AG09319 (cell line): ENCODE data around the gene QPCTL.

Source experiments
- DNase-seq: peaks from one replicate; pipeline ENCODE4 v3.0.0-alpha.2; 2010; ENCODE audit warnings: low read depth; ENCODE audit errors: extremely low read depth
- TF ChIP-seq, protein P1 (sequence below): IDR thresholded peaks from 2 replicates; pipeline ENCODE4 v1.5.1; 2011; ENCODE audit warnings: low read depth, mild to moderate bottlenecking, inconsistent platforms, low read length, moderate library complexity

The QPCTL gene

DNA sequence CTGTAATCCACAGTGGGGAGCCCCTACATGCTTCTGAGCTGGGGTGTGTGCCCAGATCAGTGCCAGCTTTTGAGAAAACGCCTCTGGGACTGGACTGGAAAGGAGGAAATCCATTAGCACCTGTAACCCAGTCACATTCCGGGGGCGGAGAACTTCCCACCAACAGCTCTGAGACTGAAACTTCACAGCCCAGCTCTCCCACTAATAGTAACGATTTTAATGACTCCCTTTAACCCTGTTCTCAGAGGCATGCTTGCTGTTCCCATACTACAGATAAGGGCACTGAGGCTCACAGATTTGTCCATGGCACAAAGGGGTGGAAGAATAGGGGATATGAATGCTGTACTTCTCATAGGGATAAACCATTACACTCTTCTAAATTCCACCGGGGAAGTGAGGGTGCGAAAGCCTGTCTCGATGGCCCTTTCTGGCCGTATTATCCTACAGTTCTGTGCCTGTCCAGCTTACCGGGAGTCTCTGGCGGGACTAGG is 37.4 kb downstream of the QPCTL start:
- TF ChIP-seq, protein P1, sequence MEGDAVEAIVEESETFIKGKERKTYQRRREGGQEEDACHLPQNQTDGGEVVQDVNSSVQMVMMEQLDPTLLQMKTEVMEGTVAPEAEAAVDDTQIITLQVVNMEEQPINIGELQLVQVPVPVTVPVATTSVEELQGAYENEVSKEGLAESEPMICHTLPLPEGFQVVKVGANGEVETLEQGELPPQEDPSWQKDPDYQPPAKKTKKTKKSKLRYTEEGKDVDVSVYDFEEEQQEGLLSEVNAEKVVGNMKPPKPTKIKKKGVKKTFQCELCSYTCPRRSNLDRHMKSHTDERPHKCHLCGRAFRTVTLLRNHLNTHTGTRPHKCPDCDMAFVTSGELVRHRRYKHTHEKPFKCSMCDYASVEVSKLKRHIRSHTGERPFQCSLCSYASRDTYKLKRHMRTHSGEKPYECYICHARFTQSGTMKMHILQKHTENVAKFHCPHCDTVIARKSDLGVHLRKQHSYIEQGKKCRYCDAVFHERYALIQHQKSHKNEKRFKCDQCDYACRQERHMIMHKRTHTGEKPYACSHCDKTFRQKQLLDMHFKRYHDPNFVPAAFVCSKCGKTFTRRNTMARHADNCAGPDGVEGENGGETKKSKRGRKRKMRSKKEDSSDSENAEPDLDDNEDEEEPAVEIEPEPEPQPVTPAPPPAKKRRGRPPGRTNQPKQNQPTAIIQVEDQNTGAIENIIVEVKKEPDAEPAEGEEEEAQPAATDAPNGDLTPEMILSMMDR = no peak
- no peak for DNase-seq

DNA sequence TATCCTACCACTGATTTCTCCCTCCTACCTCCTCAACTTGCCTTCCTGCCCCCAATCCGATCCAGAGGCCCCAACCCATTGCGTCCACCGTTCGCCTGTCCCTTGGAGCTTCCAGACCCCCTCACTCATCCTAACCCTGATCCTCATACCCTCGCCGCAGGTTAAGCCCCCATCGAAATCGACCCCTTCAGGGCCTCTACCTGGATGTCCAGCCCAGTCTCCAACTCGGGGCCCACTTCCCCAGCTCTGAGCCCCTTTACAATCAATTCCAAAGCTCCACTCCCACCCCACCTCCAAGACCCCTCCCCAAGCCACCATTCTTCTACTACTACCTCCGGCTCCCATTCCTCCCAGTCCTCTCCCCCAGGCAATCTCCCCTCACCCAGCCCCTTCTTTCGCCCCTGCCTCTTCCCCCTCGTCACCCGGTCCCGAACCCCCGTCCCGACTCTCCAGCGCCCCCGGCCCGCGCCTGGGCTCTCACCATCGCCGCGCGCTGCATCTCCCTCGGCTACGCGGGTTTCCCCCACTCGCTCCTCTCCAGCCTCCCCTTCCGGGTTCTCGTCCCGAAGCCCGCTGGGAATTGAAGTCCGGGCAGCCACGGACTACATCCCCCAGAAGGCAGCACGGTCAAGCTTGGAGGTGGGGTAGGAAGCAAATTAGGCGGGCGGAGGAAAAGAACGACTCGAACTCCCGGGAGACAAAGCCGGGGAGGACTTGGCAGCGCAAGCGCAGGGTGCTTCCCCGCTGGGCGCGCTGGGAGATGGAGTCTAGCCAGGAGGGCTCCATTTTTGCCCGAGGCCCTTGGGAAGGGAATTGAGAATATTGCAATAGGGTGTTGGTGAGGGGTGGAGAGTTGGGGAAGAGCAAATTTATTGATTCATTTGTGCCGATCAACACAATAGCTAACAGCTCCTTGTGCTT is 38.2 kb downstream of the QPCTL start, which contains the start of gene FBXO46:
Gene FBXO46 (minus strand): TSS at position 529 of the 921 bp plus-strand sequence. CDS start 17,401 bp downstream, outside the sequence.
- TF ChIP-seq, protein P1 = peak; percentile 12; the same call in 1 of the 2 replicates
- DNase-seq = peak; percentile 92

DNA sequence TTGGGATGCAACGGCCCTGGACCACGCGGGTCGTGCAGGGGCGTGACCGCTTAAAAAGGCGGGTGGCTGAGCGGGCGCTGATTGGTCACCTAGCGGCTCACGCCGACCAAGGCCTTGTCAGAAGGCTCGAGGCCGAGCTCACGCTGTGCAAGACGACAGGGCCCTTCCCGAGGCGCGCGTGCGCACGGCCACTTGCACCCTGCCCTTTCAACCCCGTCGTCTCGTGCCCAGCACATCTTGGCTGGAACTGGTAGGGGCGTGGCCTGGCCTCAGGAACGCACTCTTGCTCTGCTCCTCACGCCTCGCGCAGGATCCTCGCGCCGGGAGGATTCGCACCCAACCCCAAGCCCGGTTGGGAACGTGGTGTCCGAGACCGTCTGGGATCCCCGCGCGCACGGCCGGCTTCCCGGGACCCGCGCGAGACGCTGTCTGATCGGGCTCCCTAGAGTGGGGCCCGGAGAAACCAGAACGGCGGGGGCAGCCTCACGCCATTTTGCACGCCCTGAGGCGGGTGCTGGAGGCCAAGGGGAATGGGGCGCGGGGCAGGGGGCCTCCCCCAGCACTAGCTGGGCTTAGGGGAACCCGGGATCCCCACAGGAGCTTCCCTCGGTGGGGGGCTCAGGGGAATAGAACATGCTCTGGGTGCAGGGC is 40.8 kb downstream of the QPCTL start, which contains the start of gene MEIOSIN:
Gene MEIOSIN (plus strand): TSS at position 280 of the 651 bp plus-strand sequence. CDS start 1,938 bp downstream, outside the sequence.
- TF ChIP-seq, protein P1 = no peak
- no peak for DNase-seq

DNA sequence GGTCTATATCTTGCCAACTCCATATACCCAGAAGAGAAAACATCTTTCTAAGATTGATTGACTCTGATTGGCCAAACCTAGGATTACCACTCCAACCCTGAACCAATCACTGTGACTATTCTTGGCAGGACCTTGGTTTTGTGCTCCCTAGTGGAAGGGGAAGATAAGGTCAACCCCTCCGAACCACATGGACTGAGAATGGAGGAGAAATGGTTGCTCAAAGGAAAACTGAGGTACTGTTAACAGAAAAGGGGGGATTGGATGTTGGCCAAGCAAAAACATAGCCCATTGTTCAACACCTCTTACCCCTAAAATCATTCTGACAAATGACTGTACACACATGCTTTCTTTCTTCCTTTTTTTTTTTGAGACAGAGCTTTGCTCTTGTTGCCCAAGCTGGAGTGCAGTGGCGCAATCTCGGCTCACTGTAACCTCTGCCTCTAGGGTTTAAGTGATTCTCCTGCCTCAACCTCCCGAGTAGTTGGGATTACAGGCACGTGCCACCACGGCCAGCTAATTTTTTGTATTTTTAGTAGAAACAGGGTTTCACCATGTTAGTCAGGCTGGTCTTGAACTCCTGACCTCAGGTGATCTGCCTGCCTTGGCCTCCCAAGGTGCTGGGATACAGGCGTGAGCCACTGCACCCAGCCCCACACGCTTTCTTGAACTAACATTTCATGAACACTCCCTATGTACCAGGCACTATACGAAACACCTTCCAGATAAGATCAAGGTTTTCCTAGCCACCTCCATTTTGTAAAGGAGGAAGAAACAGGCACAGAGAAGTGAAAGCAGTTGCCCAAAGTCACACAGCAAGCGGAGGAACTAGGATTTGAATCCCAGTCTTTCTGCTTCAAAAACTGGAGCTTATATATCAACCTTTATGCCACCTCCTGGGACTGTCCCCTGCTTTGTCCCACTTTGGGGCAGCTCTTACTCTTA is 47.3 kb downstream of the QPCTL start:
- TF ChIP-seq, protein P1 = no peak

DNA sequence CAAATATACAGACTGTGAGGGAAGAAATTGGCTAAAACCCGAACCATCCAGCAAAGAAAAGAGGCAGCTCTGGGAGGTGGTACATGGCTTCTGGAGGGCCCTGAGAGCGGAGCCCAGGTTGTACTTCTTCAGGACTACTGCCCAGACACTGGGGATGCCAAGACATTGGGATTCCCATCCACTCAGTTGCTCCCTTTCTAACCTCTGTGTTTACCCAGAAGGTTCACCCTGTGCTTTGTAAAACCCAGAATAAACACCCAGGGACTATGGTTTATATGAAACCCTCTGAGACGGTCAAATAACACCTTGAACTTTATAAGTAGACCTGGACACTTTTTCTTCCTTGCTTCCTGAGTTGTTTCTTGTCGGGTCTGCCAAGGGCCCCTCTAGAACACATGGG is 50.5 kb downstream of the QPCTL start:
- TF ChIP-seq, protein P1 = no peak
- DNase-seq = no peak

More for the DNA sequence above, 47.3 kb downstream of the QPCTL start:
- DNase-seq = no peak

DNA sequence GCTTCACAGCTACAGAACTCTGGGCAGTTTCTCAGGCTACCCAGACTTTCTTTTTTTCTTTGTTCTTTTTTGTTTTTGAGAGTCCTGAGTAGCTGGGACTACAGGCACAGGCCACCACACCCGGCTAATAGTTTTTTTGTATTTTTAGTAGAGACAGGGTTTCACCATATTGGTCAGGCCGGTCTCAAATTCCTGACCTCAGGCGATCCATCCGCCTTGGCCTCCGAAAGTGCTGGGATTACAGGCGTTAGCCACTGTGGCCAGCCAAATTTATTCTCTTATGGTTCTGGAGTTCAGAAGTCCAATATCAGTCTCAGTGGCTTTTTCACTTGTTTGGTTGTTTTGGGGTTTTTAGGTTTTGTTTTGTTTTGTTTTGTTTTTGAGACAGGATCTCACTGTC is 53.1 kb downstream of the QPCTL start:
- no peak for DNase-seq
- TF ChIP-seq, protein P1 = no peak
